Liver (tissue), 9 donors: ENCODE data around the gene SLC39A10. TPM values are rescaled to one million over a fixed set of nuclear protein-coding genes. Genes with fewer than 3 reads are reported as not detected.

ENCODE experiments used
- DNase-seq: peaks from one replicate; pipeline ENCODE4 v3.0.0-alpha.2; 2017; ENCODE audit warnings: low spot score
- H3K27ac ChIP-seq, 2 donors: one replicate each; pipeline ENCODE4 v1.7.0; 2013; ENCODE audit warnings: inconsistent platforms in 2 of 2, low read length in 2 of 2, control low read depth in 1 of 2, low read depth in 1 of 2, mild to moderate bottlenecking in 1 of 2
- H3K27me3 ChIP-seq, 4 donors: one replicate each; pipeline versions ENCODE4 v1.6.1 to v1.7.0; 2013; ENCODE audit warnings: low read length in 3 of 4, inconsistent platforms in 1 of 4, mild to moderate bottlenecking in 1 of 4, moderate library complexity in 1 of 4; ENCODE audit not compliant: control insufficient read depth in 4 of 4, insufficient read depth in 4 of 4
- H3K36me3 ChIP-seq, 4 donors: one replicate each; pipeline versions ENCODE4 v1.6.1 to v1.7.0; 2013; ENCODE audit warnings: low read length in 3 of 4, mild to moderate bottlenecking in 3 of 4, low read depth in 1 of 4, moderate library complexity in 1 of 4; ENCODE audit not compliant: control insufficient read depth in 4 of 4, insufficient read depth in 3 of 4
- H3K4me1 ChIP-seq, 4 donors: one replicate each; pipeline versions ENCODE4 v1.6.1 to v1.7.0; 2013; ENCODE audit warnings: low read length in 3 of 4, mild to moderate bottlenecking in 3 of 4, moderate library complexity in 1 of 4; ENCODE audit not compliant: control insufficient read depth in 4 of 4, insufficient read depth in 4 of 4
- H3K4me3 ChIP-seq, 3 donors: one replicate each; pipeline versions ENCODE4 v1.6.1 to v1.7.0; 2013; ENCODE audit warnings: low read length in 3 of 3, control low read depth in 1 of 3, low read depth in 1 of 3, mild to moderate bottlenecking in 1 of 3
- H3K9ac ChIP-seq, 2 donors: one replicate each; pipeline ENCODE4 v1.7.0; 2013; ENCODE audit warnings: low read length in 2 of 2, mild to moderate bottlenecking in 2 of 2, moderate library complexity in 2 of 2, control low read depth in 1 of 2, low read depth in 1 of 2
- H3K9me3 ChIP-seq, 4 donors: one replicate each; pipeline versions ENCODE4 v1.6.1 to v1.7.0; 2013; ENCODE audit warnings: low read length in 3 of 4; ENCODE audit not compliant: control insufficient read depth in 4 of 4
- ATF3 ChIP-seq: IDR thresholded peaks from 2 replicates; pipeline ENCODE4 v1.6.1; 2016; ENCODE audit warnings: antibody characterized with exemption
- CTCF ChIP-seq: fragments of 150-350 bp; IDR thresholded peaks from 2 replicates; pipeline ENCODE4 v1.5.1; 2017; ENCODE audit warnings: improper control_type of control experiment, low read depth, low read length; ENCODE audit not compliant: missing input control
- EGR1 ChIP-seq, 2 donors: IDR thresholded peaks; 2 replicates each; pipeline ENCODE4 v1.6.1; 2016 to 2018; ENCODE audit warnings: antibody characterized with exemption in 2 of 2, low read depth in 2 of 2
- FOXA1 ChIP-seq: IDR thresholded peaks from 2 replicates; pipeline ENCODE4 v1.6.1; 2016; ENCODE audit warnings: antibody characterized with exemption
- FOXA2 ChIP-seq: IDR thresholded peaks from 2 replicates; pipeline ENCODE4 v1.6.1; 2016; ENCODE audit warnings: antibody characterized with exemption
- GABPA ChIP-seq, 2 donors: IDR thresholded peaks in 1 of 2; conservative IDR thresholded peaks in 1 of 2; 2 replicates each; pipeline ENCODE4 v1.6.1; 2016; ENCODE audit warnings: antibody characterized with exemption in 2 of 2, mild to moderate bottlenecking in 1 of 2, moderate library complexity in 1 of 2
- HNF4A ChIP-seq, 2 donors: conservative IDR thresholded peaks; 2 replicates each; pipeline ENCODE4 v1.6.1; 2016; ENCODE audit warnings: antibody characterized with exemption in 2 of 2, mild to moderate bottlenecking in 2 of 2
- HNF4G ChIP-seq: IDR thresholded peaks from 2 replicates; pipeline ENCODE4 v1.6.1; 2016; ENCODE audit warnings: antibody characterized with exemption
- JUND ChIP-seq, 2 donors: IDR thresholded peaks; 2 replicates each; pipeline ENCODE4 v1.6.1; 2016; ENCODE audit warnings: antibody characterized with exemption in 2 of 2
- MAX ChIP-seq: IDR thresholded peaks from 2 replicates; pipeline ENCODE4 v1.6.1; 2016; ENCODE audit warnings: antibody characterized with exemption
- NR2F2 ChIP-seq: IDR thresholded peaks from 2 replicates; pipeline ENCODE4 v1.6.1; 2016; ENCODE audit warnings: antibody characterized with exemption
- RAD21 ChIP-seq, 2 donors: IDR thresholded peaks; 2 replicates each; pipeline ENCODE4 v1.6.1; 2016; ENCODE audit warnings: antibody characterized with exemption in 2 of 2, mild to moderate bottlenecking in 2 of 2
- REST ChIP-seq: IDR thresholded peaks from 2 replicates; pipeline ENCODE4 v1.6.1; 2016; ENCODE audit warnings: antibody characterized with exemption, mild to moderate bottlenecking
- RXRA ChIP-seq, 2 donors: IDR thresholded peaks; 2 replicates each; pipeline ENCODE4 v1.6.1; 2017 to 2018; ENCODE audit warnings: antibody characterized with exemption in 2 of 2, mild to moderate bottlenecking in 1 of 2
- SP1 ChIP-seq: IDR thresholded peaks from 2 replicates; pipeline ENCODE4 v1.6.1; 2018; ENCODE audit warnings: antibody characterized with exemption, mild to moderate bottlenecking
- TAF1 ChIP-seq: conservative IDR thresholded peaks from 2 replicates; pipeline ENCODE4 v1.6.1; 2016; ENCODE audit warnings: antibody characterized with exemption, mild to moderate bottlenecking
- YY1 ChIP-seq: IDR thresholded peaks from 2 replicates; pipeline ENCODE4 v1.6.1; 2016; ENCODE audit warnings: antibody characterized with exemption, mild to moderate bottlenecking
- ZBTB33 ChIP-seq: IDR thresholded peaks from 2 replicates; pipeline ENCODE4 v1.6.1; 2016; ENCODE audit warnings: antibody characterized with exemption
- WGBS: extraction: QIAGEN DNeasy Blood & Tissue Kit; methylation state at CpG from one replicate; pipeline ENCODE4 v1.1.7; 2013; 5-methylcytosine and 5-hydroxymethylcytosine counted together
- polyA plus RNA-seq, 2 donors: library from polyadenylated mRNA; stranded (reverse) in 1 of 2; unstranded in 1 of 2; fragments of 200-250 nt in 1 of 2; fragments of >200 nt in 1 of 2; fragmentation: Nextera tagmentation in 1 of 2; extraction: Ambion mirVana in 1 of 2; gene quantifications; one replicate each; pipeline versions ENCODE4 v1.2.1 to v1.2.3, GENCODE V29; 2013 to 2015
- total RNA-seq, 2 donors: library from RNA; depleted of rRNA; stranded (reverse); fragments of >200 nt; gene quantifications; one replicate each; pipeline ENCODE4 v1.2.3, GENCODE V29; 2014
- donor health status: healthy.
- donor health status: healthy.
- donor health status: healthy.
- donor health status: healthy.
- donor health status: healthy.

SLC39A10 gene
- total and polyA plus RNA-seq, 4 donors, result 0.98 to 7.5 (median 3.4) TPM

GRCh38 chr2:195639238-195639858 lies 17.7 kb upstream of the SLC39A10 start:
- 94% methylated on average over 7 of the region's 7 CpGs for WGBS
- no peaks in the 10 kb centered on the region for H3K27me3 ChIP-seq
- peaks cover 0 to 7% (median 4%) of the 10 kb centered on the region in 4 donors for H3K4me1 ChIP-seq
- no peak for DNase-seq
- no peak overlapping the region for H3K27ac ChIP-seq
- no peak overlapping the region for H3K9ac ChIP-seq
- H3K36me3 ChIP-seq, result no peaks in the 10 kb centered on the region
- TF ChIP-seq GABPA (IDR thresholded peaks at IDR 0.05 in 1 of 2, conservative IDR thresholded peaks at IDR 0.05 in 1 of 2) (no peak), FOXA2 (no peak), YY1 (no peak), REST (no peak), EGR1 (IDR thresholded peaks at IDR 0.05; ENCODE audit: low read depth in 2 of 2) (no peak), HNF4G (no peak), FOXA1 (no peak), ZBTB33 (no peak), RAD21 (IDR thresholded peaks at IDR 0.05) (no peak), NR2F2 (no peak), TAF1 (no peak), HNF4A (conservative IDR thresholded peaks at IDR 0.05) (no peak), ATF3 (no peak), SP1 (no peak), JUND (IDR thresholded peaks at IDR 0.05) (no peak), MAX (no peak), CTCF (no peak), RXRA (IDR thresholded peaks at IDR 0.05) (no peak)
- no peak overlapping the region for H3K4me3 ChIP-seq
- H3K9me3 ChIP-seq, result no peaks in the 10 kb centered on the region
